OCI-LY1 (cell line): ENCODE data around the gene GK2.

Experiments
- H2AFZ ChIP-seq: fragments of 200-600 bp; sonication (generic), shearing (Covaris generic); 2 replicates; pipeline ENCODE4 v1.6.0; 2014; ENCODE audit warnings: antibody characterized with exemption, mild to moderate bottlenecking, low read length
- H3F3A ChIP-seq: fragments of 200-600 bp; sonication (generic), shearing (Covaris generic); 2 replicates; pipeline ENCODE4 v1.6.0; 2014; ENCODE audit warnings: mild to moderate bottlenecking, antibody characterized with exemption, low read length, moderate library complexity; ENCODE audit not compliant: insufficient read depth
- H3K27ac ChIP-seq: fragments of 200-600 bp; sonication (generic); 2 replicates; pipeline ENCODE4 v1.5.1; 2014; ENCODE audit warnings: low read length, mixed run types, mild to moderate bottlenecking, low read depth; ENCODE audit not compliant: poor library complexity, severe bottlenecking
- H3K27me3 ChIP-seq: fragments of 200-600 bp; sonication (generic); 2 replicates; pipeline ENCODE4 v1.6.0; 2014; ENCODE audit warnings: antibody characterized with exemption, mild to moderate bottlenecking, low read length, moderate library complexity; ENCODE audit not compliant: insufficient read depth
- H3K36me3 ChIP-seq: fragments of 200-600 bp; sonication (generic); 2 replicates; pipeline ENCODE4 v1.6.1; 2014; ENCODE audit warnings: mild to moderate bottlenecking, antibody characterized with exemption, low read length, moderate library complexity, mixed read lengths; ENCODE audit not compliant: insufficient read depth
- H3K4me1 ChIP-seq: fragments of 200-600 bp; sonication (generic); 2 replicates; pipeline ENCODE4 v1.5.1; 2014; ENCODE audit warnings: mild to moderate bottlenecking, low read length, moderate library complexity; ENCODE audit not compliant: insufficient read depth, severe bottlenecking
- H3K4me2 ChIP-seq: fragments of 200-600 bp; sonication (generic), shearing (Covaris generic); 2 replicates; pipeline ENCODE4 v1.6.1; 2014; ENCODE audit warnings: low read length
- H3K4me3 ChIP-seq: fragments of 200-600 bp; sonication (generic); 2 replicates; pipeline ENCODE4 v1.5.1; 2014; ENCODE audit warnings: low read length, low read depth, mild to moderate bottlenecking, mixed read lengths; ENCODE audit not compliant: poor library complexity, severe bottlenecking
- H3K79me2 ChIP-seq: fragments of 200-600 bp; shearing (Covaris generic); 2 replicates; pipeline ENCODE4 v1.6.1; 2016; ENCODE audit warnings: mixed run types, low read length, mixed read lengths; ENCODE audit not compliant: insufficient read depth
- H3K9ac ChIP-seq: fragments of 200-600 bp; sonication (generic), shearing (Covaris generic); 2 replicates; pipeline ENCODE4 v1.6.1; 2014; ENCODE audit warnings: mild to moderate bottlenecking, low read length, mixed read lengths
- H3K9me2 ChIP-seq: fragments of 200-600 bp; sonication (generic), shearing (Covaris generic); 2 replicates; pipeline ENCODE4 v1.6.1; 2014; ENCODE audit warnings: low read depth, mild to moderate bottlenecking, low read length, mixed read lengths
- H3K9me3 ChIP-seq: fragments of 200-600 bp; shearing (Covaris generic); 2 replicates; pipeline ENCODE4 v1.6.1; 2014; ENCODE audit warnings: low read length, mixed read lengths
- H4K20me1 ChIP-seq: fragments of 200-600 bp; sonication (generic), shearing (Covaris generic); 2 replicates; pipeline ENCODE4 v1.6.0; 2016; ENCODE audit warnings: mild to moderate bottlenecking, low read length; ENCODE audit not compliant: insufficient read depth
- EZH2 ChIP-seq: fragments of 200-600 bp; sonication (generic), shearing (Covaris generic); IDR thresholded peaks from 2 replicates; pipeline ENCODE4 v1.8.0; 2017; ENCODE audit warnings: borderline replicate concordance, mixed run types, mild to moderate bottlenecking, antibody characterized with exemption, low read length, moderate library complexity, mixed read lengths
- TF ChIP-seq, protein P1 (sequence below): fragments of 200-600 bp; sonication (generic), shearing (Covaris generic); IDR thresholded peaks from 2 replicates; pipeline ENCODE4 v1.5.1; 2017; ENCODE audit warnings: mild to moderate bottlenecking, antibody characterized with exemption, low read length, moderate library complexity, mixed read lengths

GK2 gene

DNA sequence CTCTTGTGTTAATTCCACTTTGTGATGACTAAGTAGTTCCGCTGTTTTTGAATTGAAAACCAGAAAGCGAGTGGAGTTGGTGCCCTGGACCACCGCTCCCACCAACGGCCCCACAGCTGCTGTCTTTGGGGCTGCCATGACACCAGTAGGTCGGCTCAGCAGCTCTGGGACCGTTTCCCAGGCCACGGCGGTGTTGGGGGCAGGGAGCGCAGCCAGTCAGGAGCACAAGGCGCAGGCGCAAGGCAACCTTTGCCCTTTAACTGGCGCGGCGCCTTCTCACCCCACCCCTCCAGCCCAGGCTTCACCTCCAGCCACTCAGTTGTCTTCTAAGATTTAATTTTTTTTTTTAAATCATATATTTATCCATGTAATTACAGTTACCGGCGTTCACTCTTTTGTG lies at the start of gene GK2:
Gene GK2, minus strand, starts transcription at position 166 of the 400 bp plus-strand sequence. Its CDS starts 28 bp downstream, at position 138.
- TF ChIP-seq, protein P1, sequence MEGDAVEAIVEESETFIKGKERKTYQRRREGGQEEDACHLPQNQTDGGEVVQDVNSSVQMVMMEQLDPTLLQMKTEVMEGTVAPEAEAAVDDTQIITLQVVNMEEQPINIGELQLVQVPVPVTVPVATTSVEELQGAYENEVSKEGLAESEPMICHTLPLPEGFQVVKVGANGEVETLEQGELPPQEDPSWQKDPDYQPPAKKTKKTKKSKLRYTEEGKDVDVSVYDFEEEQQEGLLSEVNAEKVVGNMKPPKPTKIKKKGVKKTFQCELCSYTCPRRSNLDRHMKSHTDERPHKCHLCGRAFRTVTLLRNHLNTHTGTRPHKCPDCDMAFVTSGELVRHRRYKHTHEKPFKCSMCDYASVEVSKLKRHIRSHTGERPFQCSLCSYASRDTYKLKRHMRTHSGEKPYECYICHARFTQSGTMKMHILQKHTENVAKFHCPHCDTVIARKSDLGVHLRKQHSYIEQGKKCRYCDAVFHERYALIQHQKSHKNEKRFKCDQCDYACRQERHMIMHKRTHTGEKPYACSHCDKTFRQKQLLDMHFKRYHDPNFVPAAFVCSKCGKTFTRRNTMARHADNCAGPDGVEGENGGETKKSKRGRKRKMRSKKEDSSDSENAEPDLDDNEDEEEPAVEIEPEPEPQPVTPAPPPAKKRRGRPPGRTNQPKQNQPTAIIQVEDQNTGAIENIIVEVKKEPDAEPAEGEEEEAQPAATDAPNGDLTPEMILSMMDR: no peak
- TF ChIP-seq EZH2: no peak
- no peak within 1 kb of the TSS for H3K4me3 ChIP-seq
- H3K9me3 ChIP-seq: no peaks in the 10 kb centered on the region
- H3K4me2 ChIP-seq: no peak within 1 kb of the TSS
- no peaks in the 10 kb centered on the region for H3K27me3 ChIP-seq
- no peak within 1 kb of the TSS for H3K27ac ChIP-seq
- no peak within 1 kb of the TSS for H2AFZ ChIP-seq
- no peak within 1 kb of the TSS for H3K9ac ChIP-seq
- no peaks in the 10 kb centered on the region for H3K4me1 ChIP-seq
- no peaks in the 10 kb centered on the region for H3F3A ChIP-seq
- no peaks in the 10 kb centered on the region for H3K79me2 ChIP-seq
- H3K36me3 ChIP-seq: no peaks in the 10 kb centered on the region
- H3K9me2 ChIP-seq: no peaks in the 10 kb centered on the region
- no peaks in the 10 kb centered on the region for H4K20me1 ChIP-seq

DNA sequence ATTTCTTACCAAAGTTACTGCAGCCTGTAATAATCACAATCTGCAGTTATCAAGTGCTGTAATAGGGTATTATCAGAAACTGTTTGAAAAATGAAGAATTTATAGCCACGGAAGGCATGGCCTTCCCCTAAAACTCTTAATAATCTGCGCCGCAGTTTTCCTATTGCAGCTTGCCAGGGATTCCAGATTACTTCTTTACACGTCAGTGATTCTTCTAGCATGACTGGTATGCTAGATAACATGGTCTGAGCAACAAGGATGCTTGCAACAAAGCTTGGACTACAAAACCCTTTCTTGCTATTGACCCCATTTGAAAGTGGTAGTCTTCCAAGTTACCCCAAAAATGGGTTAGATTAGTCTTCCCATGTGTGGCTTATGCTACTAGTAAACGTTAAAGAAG lies 47.2 kb upstream of the GK2 start:
- no peaks in the 10 kb centered on the region for H3F3A ChIP-seq
- TF ChIP-seq, protein P1: no peak
- TF ChIP-seq EZH2: no peak
- H3K4me3 ChIP-seq: no peak overlapping the region
- no peaks in the 10 kb centered on the region for H3K4me1 ChIP-seq
- H3K9ac ChIP-seq: no peak overlapping the region
- H3K4me2 ChIP-seq: no peak overlapping the region
- no peak overlapping the region for H3K27ac ChIP-seq
- H3K9me3 ChIP-seq: no peaks in the 10 kb centered on the region
- no peaks in the 10 kb centered on the region for H3K9me2 ChIP-seq
- no peaks in the 10 kb centered on the region for H3K36me3 ChIP-seq
- no peak overlapping the region for H2AFZ ChIP-seq
- no peaks in the 10 kb centered on the region for H3K27me3 ChIP-seq
- H4K20me1 ChIP-seq: no peaks in the 10 kb centered on the region
- H3K79me2 ChIP-seq: no peaks in the 10 kb centered on the region

DNA sequence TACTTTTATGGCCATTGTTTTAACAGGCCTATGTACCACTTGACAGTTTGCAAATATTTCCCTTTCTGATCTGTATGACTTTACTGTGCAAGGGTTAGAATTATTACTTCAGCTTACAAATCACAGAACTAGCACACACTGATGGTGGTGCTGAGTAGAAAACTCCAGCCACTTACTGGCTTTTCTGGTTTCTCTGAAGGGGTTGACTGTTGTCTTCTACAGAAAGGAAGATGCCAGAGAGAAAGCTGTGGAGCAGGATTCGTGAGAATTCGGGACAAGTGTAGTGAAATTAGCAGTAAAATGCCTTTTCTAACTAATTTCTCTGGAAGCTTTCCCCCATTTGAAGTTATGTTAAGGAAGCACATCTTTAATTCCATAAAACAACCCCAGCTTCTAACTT lies 46.6 kb upstream of the GK2 start:
- Histone ChIP-seq H4K20me1 (no peaks in the 10 kb centered on the region), H3K9ac (no peak overlapping the region), H3K79me2 (no peaks in the 10 kb centered on the region), H3K27ac (no peak overlapping the region), H3K4me3 (no peak overlapping the region), H3K4me1 (no peaks in the 10 kb centered on the region), H3K9me3 (no peaks in the 10 kb centered on the region), H3K36me3 (no peaks in the 10 kb centered on the region), H2AFZ (no peak overlapping the region), H3K9me2 (no peaks in the 10 kb centered on the region), H3K4me2 (no peak overlapping the region), H3K27me3 (no peaks in the 10 kb centered on the region), H3F3A (no peaks in the 10 kb centered on the region)
- TF ChIP-seq, protein P1: no peak
- TF ChIP-seq EZH2: no peak
